IgD-negative memory B cell (primary cell): ENCODE measurements around the gene ZFC3H1. TPM values are rescaled to one million over a fixed set of nuclear protein-coding genes. Genes with fewer than 3 reads are reported as not detected.

Source experiments
- H3K27ac Mint-ChIP-seq, 3 donors: one replicate each; pipeline ENCODE4 v1.8.0; 2020 to 2022; ENCODE audit warnings: mild to moderate bottlenecking in 3 of 3, mixed read lengths in 3 of 3, moderate library complexity in 1 of 3
- H3K27me3 Mint-ChIP-seq: one replicate; pipeline ENCODE4 v1.8.0; 2021; ENCODE audit warnings: mixed read lengths
- H3K36me3 Mint-ChIP-seq: one replicate; pipeline ENCODE4 v1.8.0; 2020; ENCODE audit warnings: mild to moderate bottlenecking, mixed read lengths
- H3K4me1 Mint-ChIP-seq, 3 donors: one replicate each; pipeline ENCODE4 v1.8.0; 2020 to 2022; ENCODE audit warnings: mixed read lengths in 3 of 3, mild to moderate bottlenecking in 1 of 3
- H3K4me3 Mint-ChIP-seq, 4 donors: one replicate each; pipeline ENCODE4 v1.8.0; 2020 to 2022; ENCODE audit warnings: mild to moderate bottlenecking in 4 of 4, mixed read lengths in 4 of 4, moderate library complexity in 3 of 4
- H3K9me3 Mint-ChIP-seq, 3 donors: one replicate each; pipeline ENCODE4 v1.8.0; 2020 to 2021; ENCODE audit warnings: mixed read lengths in 3 of 3, mild to moderate bottlenecking in 1 of 3
- polyA plus RNA-seq: library from polyadenylated mRNA; unstranded; fragments of 300-500 nt; fragmentation: Illumina TruSeq; gene quantifications from one replicate; pipeline ENCODE4 v1.2.3, GENCODE V29; 2021

The ZFC3H1 gene
- polyA plus RNA-seq, 1 donor from 2014 or later: 39.3 TPM

DNA sequence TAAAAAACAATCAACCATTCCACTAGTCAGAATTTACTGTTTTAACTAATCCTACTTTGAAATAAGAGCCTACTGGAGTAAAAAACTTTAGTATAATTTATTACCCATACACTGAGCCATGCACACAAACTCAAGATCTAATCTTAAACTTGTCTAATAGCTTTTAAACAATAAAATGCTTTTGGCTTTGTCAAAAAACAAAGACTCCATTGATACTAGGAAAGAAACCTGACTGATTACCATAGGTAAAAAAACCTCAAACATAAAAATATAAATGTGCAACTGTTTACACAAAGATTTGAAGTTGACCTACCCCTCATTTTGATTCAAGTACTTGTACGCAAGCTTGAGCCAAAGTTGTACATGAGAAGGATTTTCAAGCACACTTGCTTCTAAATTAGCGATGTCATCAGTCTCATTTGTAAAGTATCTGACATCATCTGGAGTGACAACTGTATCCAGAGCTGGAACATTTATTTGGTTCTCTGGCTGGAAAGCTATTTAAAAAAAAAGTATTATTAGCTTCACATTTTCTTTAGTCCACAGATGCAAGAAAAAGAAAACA is 36.1 kb downstream of the ZFC3H1 start:
- Mint-ChIP-seq H3K4me1 (peaks cover 5 to 11% (median 10%) of the 10 kb centered on the region in 3 donors), H3K27ac (peak overlapping the region in 2 of 3 donors; percentile 23 to 39), H3K36me3 (peaks cover 4% of the 10 kb centered on the region)

GRCh38 chr12:71626768-71627167 is 36.9 kb downstream of the ZFC3H1 start:
- Mint-ChIP-seq H3K36me3 (peaks cover 4% of the 10 kb centered on the region), H3K27me3 (no peaks in the 10 kb centered on the region), H3K9me3 (no peaks in the 10 kb centered on the region), H3K4me1 (peaks cover 6 to 15% (median 12%) of the 10 kb centered on the region in 3 donors), H3K27ac (peak overlapping the region in 1 of 3 donors; percentile 35), H3K4me3 (no peak overlapping the region)

More for the DNA sequence above, 36.1 kb downstream of the ZFC3H1 start:
- Mint-ChIP-seq H3K4me3 (no peak overlapping the region), H3K27me3 (no peaks in the 10 kb centered on the region), H3K9me3 (no peaks in the 10 kb centered on the region)

GRCh38 chr12:71626098-71626497 is 37.5 kb downstream of the ZFC3H1 start:
- H3K4me3 Mint-ChIP-seq: no peak overlapping the region
- peaks cover 4% of the 10 kb centered on the region for H3K36me3 Mint-ChIP-seq
- H3K4me1 Mint-ChIP-seq: peaks cover 6 to 20% (median 16%) of the 10 kb centered on the region in 3 donors
- H3K9me3 Mint-ChIP-seq: no peaks in the 10 kb centered on the region
- H3K27ac Mint-ChIP-seq: peak overlapping the region; percentile 1 to 74 (median 35)
- H3K27me3 Mint-ChIP-seq: no peaks in the 10 kb centered on the region

GRCh38 chr12:71625476-71625875 is 38.2 kb downstream of the ZFC3H1 start:
- no peaks in the 10 kb centered on the region for H3K9me3 Mint-ChIP-seq
- H3K4me1 Mint-ChIP-seq: peaks cover 6 to 27% (median 18%) of the 10 kb centered on the region in 3 donors
- H3K4me3 Mint-ChIP-seq: no peak overlapping the region
- no peak overlapping the region for H3K27ac Mint-ChIP-seq
- no peaks in the 10 kb centered on the region for H3K27me3 Mint-ChIP-seq
- peaks cover 4% of the 10 kb centered on the region for H3K36me3 Mint-ChIP-seq

- no peaks in the 10 kb centered on the region for H3K27me3 Mint-ChIP-seq
- H3K27ac Mint-ChIP-seq: no peak overlapping the region
- H3K9me3 Mint-ChIP-seq: no peaks in the 10 kb centered on the region
- peaks cover 6 to 27% (median 18%) of the 10 kb centered on the region in 3 donors for H3K4me1 Mint-ChIP-seq
- H3K36me3 Mint-ChIP-seq: peaks cover 3% of the 10 kb centered on the region
- no peak overlapping the region for H3K4me3 Mint-ChIP-seq
Measured at GRCh38 chr12:71621938-71622337, 41.7 kb downstream of the ZFC3H1 start.

- H3K9me3 Mint-ChIP-seq: no peaks in the 10 kb centered on the region
- peaks cover 23% of the 10 kb centered on the region for H3K36me3 Mint-ChIP-seq
- H3K27ac Mint-ChIP-seq: peak overlapping the region; percentile 11 to 51 (median 50)
Measured at GRCh38 chr12:71610031-71610795, 53.4 kb downstream of the ZFC3H1 start.

GRCh38 chr12:71607494-71608330 is 55.9 kb downstream of the ZFC3H1 start:
- no peak overlapping the region for H3K27ac Mint-ChIP-seq
- H3K9me3 Mint-ChIP-seq: no peaks in the 10 kb centered on the region
- H3K27me3 Mint-ChIP-seq: no peaks in the 10 kb centered on the region
- H3K4me1 Mint-ChIP-seq: peaks cover 2 to 7% (median 6%) of the 10 kb centered on the region in 3 donors
- H3K4me3 Mint-ChIP-seq: no peak overlapping the region
- H3K36me3 Mint-ChIP-seq: peaks cover 20% of the 10 kb centered on the region

More at GRCh38 chr12:71610031-71610795, 53.4 kb downstream of the ZFC3H1 start:
- Mint-ChIP-seq H3K4me1 (peaks cover 2 to 6% (median 4%) of the 10 kb centered on the region in 3 donors), H3K4me3 (no peak overlapping the region), H3K27me3 (no peaks in the 10 kb centered on the region)

GRCh38 chr12:71605039-71605438 is 58.6 kb downstream of the ZFC3H1 start:
- no peak overlapping the region for H3K27ac Mint-ChIP-seq
- H3K9me3 Mint-ChIP-seq: peaks cover 0 to 3% (median 0%) of the 10 kb centered on the region in 3 donors
- H3K36me3 Mint-ChIP-seq: peaks cover 21% of the 10 kb centered on the region
- no peak overlapping the region for H3K4me3 Mint-ChIP-seq
- H3K27me3 Mint-ChIP-seq: no peaks in the 10 kb centered on the region
- peaks cover under 1 to 4% (median 2%) of the 10 kb centered on the region in 3 donors for H3K4me1 Mint-ChIP-seq

GRCh38 chr12:71602761-71603577 is 60.7 kb downstream of the ZFC3H1 start:
- peaks cover 0 to 4% (median 0%) of the 10 kb centered on the region in 3 donors for H3K4me1 Mint-ChIP-seq
- no peak overlapping the region for H3K4me3 Mint-ChIP-seq
- H3K27me3 Mint-ChIP-seq: no peaks in the 10 kb centered on the region
- peaks cover 0 to 14% (median 6%) of the 10 kb centered on the region in 3 donors for H3K9me3 Mint-ChIP-seq
- H3K27ac Mint-ChIP-seq: no peak overlapping the region
- peaks cover 20% of the 10 kb centered on the region for H3K36me3 Mint-ChIP-seq

- peaks cover 11% of the 10 kb centered on the region for H3K36me3 Mint-ChIP-seq
- H3K4me3 Mint-ChIP-seq: no peak overlapping the region
- peaks cover 5% of the 10 kb centered on the region for H3K27me3 Mint-ChIP-seq
- H3K9me3 Mint-ChIP-seq: peaks cover 0 to 14% (median 6%) of the 10 kb centered on the region in 3 donors
- peak overlapping the region in 1 of 3 donors; percentile 62 for H3K27ac Mint-ChIP-seq
- H3K4me1 Mint-ChIP-seq: peaks cover 0 to 3% (median 0%) of the 10 kb centered on the region in 3 donors
Measured at GRCh38 chr12:71601546-71601945, 62.1 kb downstream of the ZFC3H1 start.

- Mint-ChIP-seq H3K36me3 (peaks cover 4% of the 10 kb centered on the region), H3K9me3 (peaks cover 0 to 14% (median 6%) of the 10 kb centered on the region in 3 donors), H3K4me3 (no peak overlapping the region), H3K27ac (no peak overlapping the region), H3K27me3 (peaks cover 7% of the 10 kb centered on the region), H3K4me1 (no peaks in the 10 kb centered on the region)
Measured at GRCh38 chr12:71599210-71599609, 64.4 kb downstream of the ZFC3H1 start.

- Mint-ChIP-seq H3K9me3 (peaks cover 0 to 5% (median 3%) of the 10 kb centered on the region in 3 donors), H3K4me1 (no peaks in the 10 kb centered on the region), H3K4me3 (no peak overlapping the region), H3K27me3 (peaks cover 26% of the 10 kb centered on the region), H3K27ac (no peak overlapping the region), H3K36me3 (no peaks in the 10 kb centered on the region)
Measured at GRCh38 chr12:71594214-71594948, 69.3 kb downstream of the ZFC3H1 start.

- Mint-ChIP-seq H3K4me1 (no peaks in the 10 kb centered on the region), H3K9me3 (peaks cover 0 to 3% (median 0%) of the 10 kb centered on the region in 3 donors), H3K27ac (no peak overlapping the region), H3K27me3 (peaks cover 27% of the 10 kb centered on the region), H3K36me3 (no peaks in the 10 kb centered on the region), H3K4me3 (no peak overlapping the region)
Measured at GRCh38 chr12:71592841-71593240, 70.8 kb downstream of the ZFC3H1 start.

DNA sequence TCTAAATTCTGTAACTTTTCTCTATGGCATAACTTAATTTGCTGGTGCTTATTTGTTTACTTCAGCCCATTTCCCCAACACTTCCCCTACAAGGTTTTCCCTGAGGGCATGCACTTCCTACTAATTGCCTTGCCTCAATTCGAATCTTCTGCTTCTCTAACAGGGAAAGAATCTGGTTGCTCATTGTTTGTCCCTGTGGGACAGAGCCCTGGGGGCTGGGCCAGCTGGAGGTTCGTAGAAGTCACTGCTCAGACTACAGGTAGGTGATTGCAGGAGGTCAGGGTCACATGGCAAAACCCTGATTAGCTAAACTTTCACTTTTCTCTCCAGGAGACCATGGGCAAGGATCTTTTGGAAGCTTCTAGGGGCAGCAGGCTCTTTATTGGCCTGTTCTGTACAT is 72.0 kb downstream of the ZFC3H1 start:
- no peaks in the 10 kb centered on the region for H3K36me3 Mint-ChIP-seq
- no peak overlapping the region for H3K4me3 Mint-ChIP-seq
- peaks cover 27% of the 10 kb centered on the region for H3K27me3 Mint-ChIP-seq

More for the DNA sequence above, 72.0 kb downstream of the ZFC3H1 start:
- Mint-ChIP-seq H3K9me3 (peaks cover 0 to 3% (median 0%) of the 10 kb centered on the region in 3 donors), H3K4me1 (no peaks in the 10 kb centered on the region), H3K27ac (no peak overlapping the region)
